Upper lobe of left lung (tissue), 6 donors: ENCODE data around the gene HNF4A. TPM values are rescaled to one million over a fixed set of nuclear protein-coding genes. Genes with fewer than 3 reads are reported as not detected.

Experiments used
- ATAC-seq, 2 donors: fragments of 200-7000 bp; cut with Tn5 transposase; one replicate each; pipeline ENCODE4 v1.9.1; 2022; ENCODE audit warnings: mild to moderate bottlenecking in 2 of 2, moderate library complexity in 2 of 2; ENCODE audit not compliant: low FRiP score in 2 of 2
- DNase-seq, 2 donors: peaks; one replicate each; pipeline ENCODE4 v3.0.0-alpha.2; 2019 to 2020
- H3K27ac ChIP-seq, 4 donors: fragments of 200-600 bp; sonication (generic); one replicate each; pipeline ENCODE4 v1.5.1; 2016 to 2019
- H3K27me3 ChIP-seq, 4 donors: fragments of 200-600 bp; sonication (generic); one replicate each; pipeline ENCODE4 v1.5.1; 2017 to 2019
- H3K36me3 ChIP-seq, 4 donors: fragments of 200-600 bp; sonication (generic); one replicate each; pipeline ENCODE4 v1.5.1; 2016 to 2019
- H3K4me1 ChIP-seq, 4 donors: fragments of 200-600 bp; sonication (generic); one replicate each; pipeline ENCODE4 v1.5.1; 2018 to 2019
- H3K4me3 ChIP-seq, 4 donors: fragments of 200-600 bp; sonication (generic); one replicate each; pipeline ENCODE4 v1.5.1; 2017 to 2019; ENCODE audit warnings: mild to moderate bottlenecking in 2 of 4, moderate library complexity in 1 of 4
- H3K9me3 ChIP-seq, 4 donors: fragments of 200-600 bp; sonication (generic); one replicate each; pipeline ENCODE4 v1.5.1; 2018 to 2019
- CTCF ChIP-seq, 6 experiments: fragments of 450-650 bp in 4 of 6; fragments of 200-600 bp in 2 of 6; sonication (generic) in 2 of 6; IDR thresholded peaks; one replicate each; pipeline ENCODE4 v1.5.1; 2016 to 2019; ENCODE audit warnings: antibody characterized with exemption in 6 of 6
- EP300 ChIP-seq, 4 donors: sonication (generic); formaldehyde crosslinking; IDR thresholded peaks; one replicate each; pipeline ENCODE4 v1.5.1; 2017; ENCODE audit warnings: antibody characterized with exemption in 4 of 4, control low read depth in 2 of 4
- POLR2A ChIP-seq, 4 donors: fragments of 450-650 bp; IDR thresholded peaks; one replicate each; pipeline ENCODE4 v1.5.1; 2016 to 2017; ENCODE audit warnings: antibody characterized with exemption in 4 of 4, mild to moderate bottlenecking in 2 of 4
- POLR2AphosphoS5 ChIP-seq, 2 donors: sonication (generic); formaldehyde crosslinking; IDR thresholded peaks; one replicate each; pipeline ENCODE4 v1.5.1; 2017; ENCODE audit warnings: antibody characterized with exemption in 2 of 2
- WGBS, 2 donors: methylation state at CpG; one replicate each; pipeline ENCODE4 v1.1.5; 2017 to 2018; 5-methylcytosine and 5-hydroxymethylcytosine counted together
- total RNA-seq, 6 donors: library from RNA; depleted of rRNA in 4 of 6; stranded (reverse); fragments of >200 nt in 4 of 6; gene quantifications; one replicate each; pipeline versions ENCODE4 v1.1.0 to v1.2.1, GENCODE V29; 2016 to 2021
- donor health status: DM: no; HTN: no; CAD: no; lungs with moderate emphysema.
- donor health status: DM: no; HTN: yes; CAD: no; lungs with severe emphysema.

Gene HNF4A
- total RNA-seq, 6 donors from 2014 or later: under 0.01 to 0.74 (median 0.45) TPM; not detected in 2

GRCh38 chr20:44478206-44478605 lies 122.7 kb downstream of the HNF4A start:
- Histone ChIP-seq H3K4me3 (no peak overlapping the region), H3K9me3 (no peaks in the 10 kb centered on the region), H3K36me3 (peaks cover 0 to 32% (median 12%) of the 10 kb centered on the region in 4 donors), H3K4me1 (peaks cover 4 to 20% (median 11%) of the 10 kb centered on the region in 4 donors), H3K27ac (peak overlapping the region in 1 of 4 donors; percentile 30), H3K27me3 (no peaks in the 10 kb centered on the region)
- WGBS, 2 donors: 91 to 92% methylated on average over 6 of the region's 6 CpGs
- ATAC-seq (no peak), DNase-seq (no peak)
- TF ChIP-seq POLR2AphosphoS5 (IDR thresholded peaks at IDR 0.05) (no peak), EP300 (IDR thresholded peaks at IDR 0.05) (no peak), POLR2A (IDR thresholded peaks at IDR 0.05) (no peak), CTCF (IDR thresholded peaks at IDR 0.05) (no peak)

GRCh38 chr20:44479643-44480042 lies 124.1 kb downstream of the HNF4A start:
- DNase-seq: no peak
- Histone ChIP-seq H3K4me3 (no peak overlapping the region), H3K27ac (no peak overlapping the region), H3K4me1 (peaks cover 4 to 20% (median 11%) of the 10 kb centered on the region in 4 donors), H3K27me3 (no peaks in the 10 kb centered on the region), H3K9me3 (no peaks in the 10 kb centered on the region), H3K36me3 (peaks cover 0 to 44% (median 13%) of the 10 kb centered on the region in 4 donors)
- ATAC-seq: no peak
- 74 to 80% methylated on average over 4 to 5 of the region's 5 CpGs for WGBS, 2 donors
- TF ChIP-seq POLR2AphosphoS5 (IDR thresholded peaks at IDR 0.05) (no peak), CTCF (IDR thresholded peaks at IDR 0.05) (no peak), EP300 (IDR thresholded peaks at IDR 0.05) (no peak), POLR2A (IDR thresholded peaks at IDR 0.05) (no peak)

GRCh38 chr20:44480097-44480496 lies 124.6 kb downstream of the HNF4A start:
- DNase-seq (peak in 1 of 2 donors; percentile 13), ATAC-seq (no peak)
- TF ChIP-seq POLR2AphosphoS5 (IDR thresholded peaks at IDR 0.05): no peak
- no peak for TF ChIP-seq CTCF (IDR thresholded peaks at IDR 0.05)
- no peak for TF ChIP-seq EP300 (IDR thresholded peaks at IDR 0.05)
- no peak for TF ChIP-seq POLR2A (IDR thresholded peaks at IDR 0.05)
- WGBS, 2 donors: 94 to 95% methylated on average over 18 of the region's 18 CpGs
- Histone ChIP-seq H3K4me1 (peaks cover 3 to 19% (median 12%) of the 10 kb centered on the region in 4 donors), H3K36me3 (peaks cover 0 to 48% (median 13%) of the 10 kb centered on the region in 4 donors), H3K27ac (no peak overlapping the region), H3K9me3 (no peaks in the 10 kb centered on the region), H3K4me3 (no peak overlapping the region), H3K27me3 (no peaks in the 10 kb centered on the region)

GRCh38 chr20:44481719-44482416 lies 126.4 kb downstream of the HNF4A start:
- Histone ChIP-seq H3K27ac (peak overlapping the region in 1 of 4 donors; percentile 53), H3K9me3 (no peaks in the 10 kb centered on the region), H3K4me3 (no peak overlapping the region), H3K27me3 (no peaks in the 10 kb centered on the region), H3K4me1 (peaks cover 0 to 4% (median 2%) of the 10 kb centered on the region in 4 donors), H3K36me3 (peaks cover 0 to 61% (median 13%) of the 10 kb centered on the region in 4 donors)
- WGBS, 2 donors: 66 to 79% methylated on average over 4 to 6 of the region's 6 CpGs
- no peak for TF ChIP-seq CTCF (IDR thresholded peaks at IDR 0.05)
- TF ChIP-seq POLR2A (IDR thresholded peaks at IDR 0.05): no peak
- TF ChIP-seq EP300 (IDR thresholded peaks at IDR 0.05): no peak
- no peak for TF ChIP-seq POLR2AphosphoS5 (IDR thresholded peaks at IDR 0.05)
- DNase-seq (no peak), ATAC-seq (no peak)
